OCI-LY7 (cell line): ENCODE data around the gene HOGA1. TPM values are rescaled to one million over a fixed set of nuclear protein-coding genes. Genes with fewer than 3 reads are reported as not detected.

Source experiments
- BruUV-seq: library from RNA; stranded (reverse); fragments of 400-500 nt; replicated peaks from 2 replicates; lab custom pipeline; 2021; lab: Mats Ljungman, UMichigan
- CTCF ChIA-PET: fragments of 300-600 bp; sonication (Branson Sonifier 250); formaldehyde crosslinking; loops from one replicate; lab custom pipeline; 2022; ENCODE audit warnings: antibody characterized with exemption; ENCODE audit not compliant: unreplicated experiment; lab: Charles Lee
- POLR2A ChIA-PET: fragments of 300-600 bp; sonication (Branson Sonifier 250); formaldehyde crosslinking; loops from one replicate; lab custom pipeline; 2022; ENCODE audit warnings: antibody characterized with exemption; lab: Charles Lee
- DNase-seq: peaks from one replicate; pipeline ENCODE4 v3.0.0-alpha.2; 2015; ENCODE audit warnings: low spot score
- H2AFZ ChIP-seq: fragments of 200-600 bp; sonication (generic), shearing (Covaris generic); 2 replicates; pipeline ENCODE4 v1.6.1; 2014; ENCODE audit warnings: mild to moderate bottlenecking, antibody characterized with exemption, low read length, moderate library complexity
- H3K27ac ChIP-seq: fragments of 200-600 bp; sonication (generic); 2 replicates; pipeline ENCODE4 v1.5.1; 2014; ENCODE audit warnings: mixed run types, low read depth, mild to moderate bottlenecking, moderate library complexity, low read length, inconsistent platforms; ENCODE audit not compliant: poor library complexity, severe bottlenecking
- H3K36me3 ChIP-seq: fragments of 200-600 bp; sonication (generic); 2 replicates; pipeline ENCODE4 v1.6.1; 2014; ENCODE audit warnings: mild to moderate bottlenecking, antibody characterized with exemption, low read length, moderate library complexity, mixed read lengths; ENCODE audit not compliant: insufficient read depth
- H3K4me1 ChIP-seq: fragments of 200-600 bp; sonication (generic); 2 replicates; pipeline ENCODE4 v1.5.1; 2014; ENCODE audit warnings: mild to moderate bottlenecking, low read length; ENCODE audit not compliant: insufficient read depth, poor library complexity, severe bottlenecking
- H3K4me2 ChIP-seq: fragments of 200-600 bp; sonication (generic); 2 replicates; pipeline ENCODE4 v1.6.1; 2014; ENCODE audit warnings: mild to moderate bottlenecking, low read length
- H3K4me3 ChIP-seq: fragments of 200-600 bp; sonication (generic); 2 replicates; pipeline ENCODE4 v1.5.1; 2014; ENCODE audit warnings: mild to moderate bottlenecking, low read depth, low read length; ENCODE audit not compliant: poor library complexity, severe bottlenecking
- H3K79me2 ChIP-seq: fragments of 200-600 bp; sonication (generic); 2 replicates; pipeline ENCODE4 v1.6.1; 2016; ENCODE audit warnings: low read depth, mild to moderate bottlenecking, low read length, moderate library complexity, mixed read lengths; ENCODE audit not compliant: insufficient read depth
- H3K9me2 ChIP-seq: fragments of 200-600 bp; sonication (generic); 2 replicates; pipeline ENCODE4 v1.6.1; 2016; ENCODE audit warnings: mild to moderate bottlenecking, low read length, mixed read lengths; ENCODE audit not compliant: insufficient read depth
- H3K9me3 ChIP-seq: fragments of 200-600 bp; sonication (generic); 2 replicates; pipeline ENCODE4 v1.6.1; 2014; ENCODE audit warnings: mild to moderate bottlenecking, mixed run types, low read length, mixed read lengths
- H4K20me1 ChIP-seq: fragments of 200-600 bp; sonication (generic); 2 replicates; pipeline ENCODE4 v1.6.1; 2014; ENCODE audit warnings: mild to moderate bottlenecking, antibody characterized with exemption, low read length, moderate library complexity, mixed read lengths; ENCODE audit not compliant: insufficient read depth
- EZH2phosphoT487 ChIP-seq: fragments of 200-600 bp; sonication (generic); IDR thresholded peaks from 2 replicates; pipeline ENCODE4 v1.6.1; 2018; ENCODE audit warnings: low read depth, borderline replicate concordance, mild to moderate bottlenecking, mixed run types, antibody characterized with exemption, low read length, moderate library complexity, mixed read lengths
- intact Hi-C: fragments of 100-400 bp; cut with micrococcal nuclease; formaldehyde crosslinking; loops from one replicate; pipeline ENCODE4 v1.10.0; 2022; ENCODE audit not compliant: unreplicated experiment
- total RNA-seq, 2 experiments: library from RNA; depleted of rRNA in 1 of 2; stranded (reverse); fragments of >200 nt in 1 of 2; shearing (Covaris generic) in 1 of 2; gene quantifications; 2 replicates each; pipeline ENCODE4 v1.2.3, GENCODE V29; 2014 to 2022
- TF ChIP-seq, protein P1 (sequence below): fragments of 200-600 bp; sonication (generic); conservative IDR thresholded peaks from 2 replicates; pipeline ENCODE4 v1.5.1; 2014; ENCODE audit warnings: mild to moderate bottlenecking, antibody characterized with exemption, low read length, moderate library complexity, mixed read lengths

Gene HOGA1
- total RNA-seq, 2 experiments from 2014 or later = 0.25 TPM; not detected in 1

DNA sequence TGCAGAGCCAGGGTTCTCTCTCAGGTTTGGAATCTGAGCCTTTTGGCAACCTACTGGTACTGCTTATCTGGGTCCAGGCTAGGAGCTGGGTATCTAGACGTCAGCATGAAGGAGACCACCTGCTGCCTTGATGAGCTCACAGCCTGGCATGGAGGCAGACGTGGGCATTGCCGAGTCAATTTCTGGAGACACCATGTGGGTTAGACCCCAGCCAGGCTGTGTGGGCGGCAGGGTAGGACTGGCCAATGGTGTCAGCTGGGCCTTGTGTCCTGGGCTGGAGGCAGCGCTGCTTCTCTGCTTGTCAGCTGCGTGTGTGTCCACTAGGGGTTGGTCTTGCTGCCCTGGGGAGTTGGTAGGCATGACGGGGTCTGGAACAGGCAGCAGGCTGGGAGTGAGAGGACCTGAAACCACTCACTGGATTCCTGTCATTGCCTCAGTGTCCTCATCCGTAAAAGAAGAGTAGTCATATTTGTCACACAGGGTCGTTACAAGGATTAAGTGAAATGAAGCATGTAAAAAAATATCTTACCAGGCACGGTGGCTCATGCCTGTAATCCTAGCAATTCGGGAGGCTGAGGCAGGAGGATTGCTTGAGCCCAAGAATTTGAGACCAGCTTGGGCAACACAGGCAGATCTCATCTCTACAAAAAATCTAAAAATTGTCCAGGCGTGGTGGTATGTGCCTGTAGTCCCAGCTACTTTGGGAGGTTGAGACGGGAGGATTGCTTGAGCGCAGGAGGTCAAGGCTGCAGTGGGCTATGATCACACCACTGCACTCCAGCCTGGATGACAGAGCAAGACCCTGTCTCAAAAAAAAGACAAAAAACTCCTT, 43.3 kb upstream of the HOGA1 start:
- H3K4me3 ChIP-seq = no peak overlapping the region
- H3K4me2 ChIP-seq = no peak overlapping the region
- H3K27ac ChIP-seq = no peak overlapping the region
- H3K79me2 ChIP-seq = no peaks in the 10 kb centered on the region
- no peaks in the 10 kb centered on the region for H3K9me2 ChIP-seq
- no TSS peak for BruUV-seq
- ChIA-PET POLR2A (interaction anchor here (0.7 to 1.4 kb wide), 2 partner anchors 73 to 325 kb away, joined by 4 read pairs; no protein-coding TSS in a partner anchor), CTCF (no interaction called here)
- H3K36me3 ChIP-seq = no peaks in the 10 kb centered on the region
- H3K9me3 ChIP-seq = no peaks in the 10 kb centered on the region
- H2AFZ ChIP-seq = no peak overlapping the region
- intact Hi-C loops = no loop called here
- no peaks in the 10 kb centered on the region for H3K4me1 ChIP-seq
- no peak for TF ChIP-seq EZH2phosphoT487
- TF ChIP-seq, protein P1, sequence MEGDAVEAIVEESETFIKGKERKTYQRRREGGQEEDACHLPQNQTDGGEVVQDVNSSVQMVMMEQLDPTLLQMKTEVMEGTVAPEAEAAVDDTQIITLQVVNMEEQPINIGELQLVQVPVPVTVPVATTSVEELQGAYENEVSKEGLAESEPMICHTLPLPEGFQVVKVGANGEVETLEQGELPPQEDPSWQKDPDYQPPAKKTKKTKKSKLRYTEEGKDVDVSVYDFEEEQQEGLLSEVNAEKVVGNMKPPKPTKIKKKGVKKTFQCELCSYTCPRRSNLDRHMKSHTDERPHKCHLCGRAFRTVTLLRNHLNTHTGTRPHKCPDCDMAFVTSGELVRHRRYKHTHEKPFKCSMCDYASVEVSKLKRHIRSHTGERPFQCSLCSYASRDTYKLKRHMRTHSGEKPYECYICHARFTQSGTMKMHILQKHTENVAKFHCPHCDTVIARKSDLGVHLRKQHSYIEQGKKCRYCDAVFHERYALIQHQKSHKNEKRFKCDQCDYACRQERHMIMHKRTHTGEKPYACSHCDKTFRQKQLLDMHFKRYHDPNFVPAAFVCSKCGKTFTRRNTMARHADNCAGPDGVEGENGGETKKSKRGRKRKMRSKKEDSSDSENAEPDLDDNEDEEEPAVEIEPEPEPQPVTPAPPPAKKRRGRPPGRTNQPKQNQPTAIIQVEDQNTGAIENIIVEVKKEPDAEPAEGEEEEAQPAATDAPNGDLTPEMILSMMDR = no peak
- H4K20me1 ChIP-seq = no peaks in the 10 kb centered on the region
- DNase-seq = no peak

DNA sequence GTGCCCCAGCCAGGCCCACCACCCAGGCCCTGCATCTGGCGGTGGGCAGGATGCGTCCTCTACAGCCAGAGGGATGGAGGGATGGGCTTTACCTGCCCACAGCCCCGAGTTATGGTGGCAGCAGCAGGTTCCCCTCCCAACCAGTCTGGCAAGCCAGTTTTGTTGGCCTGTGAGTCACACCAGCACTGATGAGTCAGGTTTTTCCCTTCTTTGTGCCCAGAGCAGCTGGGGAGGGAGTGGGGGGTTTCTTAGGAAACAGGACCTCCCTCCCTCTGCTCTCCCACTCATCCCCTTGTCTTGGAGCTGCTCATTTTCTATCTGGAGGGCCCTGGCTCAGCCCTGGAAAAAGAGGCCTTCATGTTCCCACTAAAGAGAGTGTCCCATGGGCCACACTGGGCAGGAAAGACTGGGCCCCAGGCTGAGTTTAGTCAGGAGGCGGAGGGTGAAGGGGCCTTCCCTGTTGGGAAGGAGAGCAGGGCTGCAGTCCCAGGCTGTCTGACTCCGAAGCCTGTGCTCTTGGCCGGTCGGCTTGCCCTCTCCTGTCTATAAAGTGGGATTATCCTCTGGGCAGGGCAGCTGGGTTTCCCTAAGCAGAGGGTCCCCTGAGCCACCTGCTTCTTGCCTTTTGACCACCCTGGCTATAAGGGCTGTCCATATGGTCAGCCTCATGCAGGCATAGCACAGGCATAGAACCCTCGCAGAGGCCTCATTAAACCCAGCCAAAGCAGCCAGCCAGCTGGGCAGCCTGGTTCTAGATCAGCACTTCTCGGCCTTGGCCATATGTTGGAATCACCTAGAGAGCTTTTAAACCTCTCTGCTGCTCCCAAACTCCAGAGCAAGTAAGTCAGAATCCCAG, 41.8 kb upstream of the HOGA1 start:
- no peak overlapping the region for H2AFZ ChIP-seq
- no peak overlapping the region for H3K4me2 ChIP-seq
- H3K36me3 ChIP-seq = no peaks in the 10 kb centered on the region
- no peaks in the 10 kb centered on the region for H4K20me1 ChIP-seq
- H3K9me2 ChIP-seq = no peaks in the 10 kb centered on the region
- no peak overlapping the region for H3K4me3 ChIP-seq
- POLR2A ChIA-PET = no interaction called here
- CTCF ChIA-PET = no interaction called here
- no TSS peak for BruUV-seq
- no peak for DNase-seq
- no peak for TF ChIP-seq EZH2phosphoT487
- TF ChIP-seq, protein P1 = no peak
- H3K27ac ChIP-seq = no peak overlapping the region
- intact Hi-C loops = no loop called here
- H3K4me1 ChIP-seq = no peaks in the 10 kb centered on the region
- no peaks in the 10 kb centered on the region for H3K9me3 ChIP-seq
- no peaks in the 10 kb centered on the region for H3K79me2 ChIP-seq
